HEK293 (cell line): ENCODE measurements around the gene LRCH1.

Source experiments
- CTCF ChIA-PET: fragments of 350-600 bp; formaldehyde crosslinking; extraction: SDS; loops from one replicate; lab custom pipeline; 2021; ENCODE audit warnings: antibody characterized with exemption; lab: Yijun Ruan, JAX
- POLR2A ChIA-PET: fragments of 300-600 bp; formaldehyde crosslinking; extraction: SDS; loops from one replicate; lab custom pipeline; 2020; ENCODE audit warnings: antibody characterized with exemption, inconsistent platforms; lab: Yijun Ruan, JAX
- H3K27ac ChIP-seq: fragments of 200-500 bp; sonication (Bioruptor generic); 2 replicates; pipeline ENCODE4 v1.5.1; 2014; ENCODE audit warnings: low read depth, low read length, control low read depth, inconsistent platforms; ENCODE audit errors: extremely low read depth
- H3K36me3 ChIP-seq, 2 experiments: fragments of 200-500 bp in 1 of 2; sonication (Bioruptor generic) in 1 of 2; 1 replicate in 1 of 2; 2 replicates in 1 of 2; pipeline ENCODE4 v1.5.1; 2014 to 2017; ENCODE audit warnings: inconsistent platforms in 2 of 2, low read length in 2 of 2; ENCODE audit not compliant: control insufficient read depth in 2 of 2, insufficient read depth in 1 of 2
- H3K4me1 ChIP-seq: fragments of 200-500 bp; sonication (Bioruptor generic); 2 replicates; pipeline ENCODE4 v1.5.1; 2014; ENCODE audit warnings: mild to moderate bottlenecking, low read length, inconsistent platforms; ENCODE audit not compliant: control insufficient read depth, insufficient read depth
- H3K4me3 ChIP-seq: 2 replicates; pipeline ENCODE4 v1.5.1; 2011; ENCODE audit warnings: low read depth, mild to moderate bottlenecking, control low read depth, low read length, moderate library complexity
- H3K9me3 ChIP-seq: fragments of 200-500 bp; sonication (Bioruptor generic); 2 replicates; pipeline ENCODE4 v1.5.1; 2014; ENCODE audit warnings: low read depth, low read length, inconsistent platforms; ENCODE audit not compliant: control insufficient read depth, insufficient read depth
- GFI1B ChIP-seq: fragments of 450-650 bp; formaldehyde crosslinking; IDR thresholded peaks from 2 replicates; pipeline ENCODE4 v1.5.1; 2016; ENCODE audit warnings: missing biosample characterization, missing genetic modification characterization
- GLI2 ChIP-seq: fragments of 450-650 bp; formaldehyde crosslinking; IDR thresholded peaks from 2 replicates; pipeline ENCODE4; 2017; ENCODE audit warnings: missing biosample characterization, missing genetic modification characterization, low read depth, borderline replicate concordance
- KLF16 ChIP-seq: fragments of 450-650 bp; formaldehyde crosslinking; IDR thresholded peaks from 2 replicates; pipeline ENCODE4 v1.5.1; 2017; ENCODE audit warnings: missing biosample characterization, missing genetic modification characterization
- MYNN ChIP-seq: fragments of 450-650 bp; formaldehyde crosslinking; IDR thresholded peaks from 2 replicates; pipeline ENCODE4 v1.5.1; 2016; ENCODE audit warnings: missing biosample characterization, missing genetic modification characterization, borderline replicate concordance
- MZF1 ChIP-seq: fragments of 450-650 bp; formaldehyde crosslinking; IDR thresholded peaks from 2 replicates; pipeline ENCODE4 v1.5.1; 2017; ENCODE audit warnings: missing biosample characterization, missing genetic modification characterization, borderline replicate concordance
- OVOL3 ChIP-seq: fragments of 450-650 bp; formaldehyde crosslinking; IDR thresholded peaks from 2 replicates; pipeline ENCODE4 v1.5.1; 2016; ENCODE audit warnings: missing biosample characterization, missing genetic modification characterization
- SCRT1 ChIP-seq: fragments of 450-650 bp; formaldehyde crosslinking; IDR thresholded peaks from 2 replicates; pipeline ENCODE4 v1.5.1; 2016; ENCODE audit warnings: missing biosample characterization, missing genetic modification characterization, borderline replicate concordance
- SETDB1 ChIP-seq: IDR thresholded peaks from one replicate; pipeline ENCODE4 v1.6.1; 2017; ENCODE audit warnings: mild to moderate bottlenecking, low read length, moderate library complexity, mixed read lengths; ENCODE audit not compliant: insufficient read length
- ZBTB21 ChIP-seq: fragments of 450-650 bp; formaldehyde crosslinking; IDR thresholded peaks from 2 replicates; pipeline ENCODE4 v1.5.1; 2017; ENCODE audit warnings: missing biosample characterization, missing genetic modification characterization
- ZIC2 ChIP-seq: fragments of 450-650 bp; formaldehyde crosslinking; IDR thresholded peaks from 2 replicates; pipeline ENCODE4 v1.5.1; 2016; ENCODE audit warnings: missing biosample characterization, missing genetic modification characterization
- ZNF23 ChIP-seq: fragments of 450-650 bp; formaldehyde crosslinking; IDR thresholded peaks from 2 replicates; pipeline ENCODE4 v1.5.1; 2016; ENCODE audit warnings: missing biosample characterization, missing genetic modification characterization, borderline replicate concordance
- ZNF302 ChIP-seq: fragments of 450-650 bp; formaldehyde crosslinking; IDR thresholded peaks from 2 replicates; pipeline ENCODE4 v1.5.1; 2016; ENCODE audit warnings: missing biosample characterization, missing genetic modification characterization, low read depth
- ZNF335 ChIP-seq: fragments of 450-650 bp; formaldehyde crosslinking; conservative IDR thresholded peaks from 2 replicates; pipeline ENCODE4 v1.5.1; 2016; ENCODE audit warnings: missing biosample characterization, missing genetic modification characterization
- ZNF350 ChIP-seq: fragments of 450-650 bp; formaldehyde crosslinking; IDR thresholded peaks from 2 replicates; pipeline ENCODE4 v1.5.0; 2017; ENCODE audit warnings: missing biosample characterization, mild to moderate bottlenecking, missing genetic modification characterization
- ZNF37A ChIP-seq: fragments of 450-650 bp; IDR thresholded peaks from 2 replicates; pipeline ENCODE4 v1.5.1; 2018; ENCODE audit warnings: missing biosample characterization, missing genetic modification characterization
- ZNF514 ChIP-seq: fragments of 450-650 bp; formaldehyde crosslinking; IDR thresholded peaks from 2 replicates; pipeline ENCODE4 v1.5.1; 2016; ENCODE audit warnings: missing biosample characterization, missing genetic modification characterization
- ZNF549 ChIP-seq: fragments of 450-650 bp; IDR thresholded peaks from 2 replicates; pipeline ENCODE4 v1.5.1; 2018; ENCODE audit warnings: missing biosample characterization, missing genetic modification characterization, mild to moderate bottlenecking, inconsistent platforms, moderate library complexity
- ZNF610 ChIP-seq: fragments of 450-650 bp; formaldehyde crosslinking; IDR thresholded peaks from 2 replicates; pipeline ENCODE4 v1.5.1; 2016; ENCODE audit warnings: missing biosample characterization, missing genetic modification characterization, borderline replicate concordance
- ZNF701 ChIP-seq: fragments of 450-650 bp; formaldehyde crosslinking; IDR thresholded peaks from 2 replicates; pipeline ENCODE4 v1.5.1; 2016; ENCODE audit warnings: missing biosample characterization, missing genetic modification characterization
- TF ChIP-seq, protein P1 (sequence below): fragments of 450-650 bp; formaldehyde crosslinking; IDR thresholded peaks from 2 replicates; pipeline ENCODE4 v1.5.1; 2016; ENCODE audit warnings: missing biosample characterization, missing genetic modification characterization
- TF ChIP-seq, protein P2 (sequence below): fragments of 450-650 bp; formaldehyde crosslinking; IDR thresholded peaks from 2 replicates; pipeline ENCODE4 v1.5.1; 2016; ENCODE audit warnings: missing biosample characterization, missing genetic modification characterization
- TF ChIP-seq, protein P3 (sequence below): fragments of 450-650 bp; formaldehyde crosslinking; IDR thresholded peaks from 2 replicates; pipeline ENCODE4 v1.5.1; 2017; ENCODE audit warnings: missing biosample characterization, missing genetic modification characterization
- TF ChIP-seq, protein P4 (sequence below): fragments of 450-650 bp; formaldehyde crosslinking; IDR thresholded peaks from 2 replicates; pipeline ENCODE4 v1.5.1; 2017; ENCODE audit warnings: missing biosample characterization, mild to moderate bottlenecking, missing genetic modification characterization, moderate library complexity
- TF ChIP-seq, protein P5 (sequence below): fragments of 450-650 bp; formaldehyde crosslinking; IDR thresholded peaks from 2 replicates; pipeline ENCODE4 v1.5.1; 2017; ENCODE audit warnings: missing biosample characterization, missing genetic modification characterization
- TF ChIP-seq, protein P6 (sequence below): fragments of 450-650 bp; formaldehyde crosslinking; IDR thresholded peaks from 2 replicates; pipeline ENCODE4 v1.5.1; 2016; ENCODE audit warnings: missing biosample characterization, missing genetic modification characterization

LRCH1 gene

DNA sequence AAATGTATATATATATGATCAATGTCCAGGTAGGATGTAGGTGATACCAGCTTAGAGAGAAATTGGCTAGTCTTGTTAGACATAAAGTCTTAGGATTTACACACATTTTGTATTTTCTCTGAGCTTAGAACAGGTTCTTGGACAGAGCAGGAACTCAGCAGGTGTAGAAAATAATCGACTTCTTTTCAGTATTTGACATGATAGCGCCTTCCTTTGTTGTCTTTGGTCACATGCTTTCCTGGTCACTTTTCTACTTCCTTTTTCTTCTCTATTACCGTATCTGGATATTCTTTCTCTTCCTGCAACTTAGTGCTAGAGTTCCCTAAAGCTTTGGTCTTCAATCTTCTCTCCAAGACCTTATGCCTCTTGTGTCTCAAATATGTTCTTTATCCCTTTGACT lies 107.4 kb downstream of the LRCH1 start (continued):
- TF ChIP-seq, protein P1, sequence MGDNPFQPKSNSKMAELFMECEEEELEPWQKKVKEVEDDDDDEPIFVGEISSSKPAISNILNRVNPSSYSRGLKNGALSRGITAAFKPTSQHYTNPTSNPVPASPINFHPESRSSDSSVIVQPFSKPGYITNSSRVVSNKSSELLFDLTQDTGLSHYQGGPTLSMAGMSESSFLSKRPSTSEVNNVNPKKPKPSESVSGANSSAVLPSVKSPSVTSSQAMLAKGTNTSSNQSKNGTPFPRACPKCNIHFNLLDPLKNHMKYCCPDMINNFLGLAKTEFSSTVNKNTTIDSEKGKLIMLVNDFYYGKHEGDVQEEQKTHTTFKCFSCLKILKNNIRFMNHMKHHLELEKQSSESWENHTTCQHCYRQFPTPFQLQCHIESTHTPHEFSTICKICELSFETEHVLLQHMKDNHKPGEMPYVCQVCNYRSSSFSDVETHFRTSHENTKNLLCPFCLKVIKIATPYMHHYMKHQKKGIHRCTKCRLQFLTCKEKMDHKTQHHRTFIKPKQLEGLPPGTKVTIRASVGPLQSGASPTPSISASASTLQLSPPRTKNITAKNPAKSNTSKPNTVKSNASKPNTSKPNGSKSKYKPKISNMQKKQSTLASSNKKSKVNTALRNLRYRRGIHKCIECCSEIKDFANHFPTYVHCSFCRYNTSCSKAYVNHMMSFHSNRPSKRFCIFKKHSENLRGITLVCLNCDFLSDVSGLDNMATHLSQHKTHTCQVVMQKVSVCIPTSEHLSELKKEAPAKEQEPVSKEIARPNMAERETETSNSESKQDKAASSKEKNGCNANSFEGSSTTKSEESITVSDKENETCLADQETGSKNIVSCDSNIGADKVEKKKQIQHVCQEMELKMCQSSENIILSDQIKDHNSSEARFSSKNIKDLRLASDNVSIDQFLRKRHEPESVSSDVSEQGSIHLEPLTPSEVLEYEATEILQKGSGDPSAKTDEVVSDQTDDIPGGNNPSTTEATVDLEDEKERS, result no peak
- TF ChIP-seq OVOL3, result no peak
- TF ChIP-seq GFI1B (tag by site-specific recombination), result no peak
- no peak for TF ChIP-seq ZNF23
- TF ChIP-seq, protein P2, sequence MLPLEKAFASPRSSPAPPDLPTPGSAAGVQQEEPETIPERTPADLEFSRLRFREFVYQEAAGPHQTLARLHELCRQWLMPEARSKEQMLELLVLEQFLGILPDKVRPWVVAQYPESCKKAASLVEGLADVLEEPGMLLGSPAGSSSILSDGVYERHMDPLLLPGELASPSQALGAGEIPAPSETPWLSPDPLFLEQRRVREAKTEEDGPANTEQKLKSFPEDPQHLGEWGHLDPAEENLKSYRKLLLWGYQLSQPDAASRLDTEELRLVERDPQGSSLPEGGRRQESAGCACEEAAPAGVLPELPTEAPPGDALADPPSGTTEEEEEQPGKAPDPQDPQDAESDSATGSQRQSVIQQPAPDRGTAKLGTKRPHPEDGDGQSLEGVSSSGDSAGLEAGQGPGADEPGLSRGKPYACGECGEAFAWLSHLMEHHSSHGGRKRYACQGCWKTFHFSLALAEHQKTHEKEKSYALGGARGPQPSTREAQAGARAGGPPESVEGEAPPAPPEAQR (tag by site-specific recombination), result no peak
- no peak for TF ChIP-seq ZNF514 (tag by site-specific recombination)
- no peak for TF ChIP-seq GLI2 (tag by site-specific recombination)
- TF ChIP-seq KLF16 (tag by site-specific recombination), result no peak
- no peak for TF ChIP-seq MZF1 (tag by site-specific recombination)
- TF ChIP-seq, protein P3, sequence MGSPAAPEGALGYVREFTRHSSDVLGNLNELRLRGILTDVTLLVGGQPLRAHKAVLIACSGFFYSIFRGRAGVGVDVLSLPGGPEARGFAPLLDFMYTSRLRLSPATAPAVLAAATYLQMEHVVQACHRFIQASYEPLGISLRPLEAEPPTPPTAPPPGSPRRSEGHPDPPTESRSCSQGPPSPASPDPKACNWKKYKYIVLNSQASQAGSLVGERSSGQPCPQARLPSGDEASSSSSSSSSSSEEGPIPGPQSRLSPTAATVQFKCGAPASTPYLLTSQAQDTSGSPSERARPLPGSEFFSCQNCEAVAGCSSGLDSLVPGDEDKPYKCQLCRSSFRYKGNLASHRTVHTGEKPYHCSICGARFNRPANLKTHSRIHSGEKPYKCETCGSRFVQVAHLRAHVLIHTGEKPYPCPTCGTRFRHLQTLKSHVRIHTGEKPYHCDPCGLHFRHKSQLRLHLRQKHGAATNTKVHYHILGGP (tag by site-specific recombination), result no peak
- TF ChIP-seq ZIC2 (tag by site-specific recombination), result no peak
- no peak for TF ChIP-seq ZNF335 (tag by site-specific recombination)

DNA sequence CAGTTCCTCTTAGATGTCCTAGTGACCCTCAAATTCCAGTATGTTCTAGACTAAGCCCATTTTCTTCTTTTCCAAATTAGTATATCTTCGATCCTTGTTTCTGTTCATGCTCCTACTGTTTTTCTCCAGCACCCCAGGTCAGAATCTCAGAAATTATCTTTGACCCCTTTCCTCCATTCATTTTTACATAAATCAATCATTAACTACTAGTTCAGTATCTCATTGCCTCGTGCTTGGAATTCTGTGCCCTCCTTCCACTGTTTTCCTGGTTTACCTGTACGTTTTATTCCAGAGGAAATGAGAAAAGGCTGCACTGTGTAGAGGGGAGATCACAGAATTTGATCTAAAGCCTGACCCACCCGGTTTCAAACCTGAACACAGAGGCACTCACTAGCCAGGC lies 107.9 kb downstream of the LRCH1 start:
- Histone ChIP-seq H3K27ac (no peak overlapping the region), H3K9me3 (no peaks in the 10 kb centered on the region), H3K4me3 (no peak overlapping the region), H3K4me1 (peaks cover 9% of the 10 kb centered on the region), H3K36me3 (no peaks in the 10 kb centered on the region)
- CTCF ChIA-PET, result no interaction called here
- POLR2A ChIA-PET, result no interaction called here
- TF ChIP-seq GLI2 (tag by site-specific recombination) (no peak), ZNF701 (tag by site-specific recombination) (no peak), ZBTB21 (tag by site-specific recombination) (no peak), ZNF37A (no peak), SCRT1 (no peak), MYNN (tag by site-specific recombination) (no peak), SETDB1 (no peak), ZNF350 (no peak), ZIC2 (tag by site-specific recombination) (no peak), ZNF302 (tag by site-specific recombination) (no peak), ZNF610 (no peak), ZNF549 (tag by site-specific recombination) (no peak)
- TF ChIP-seq, protein P2 (tag by site-specific recombination), result no peak
- TF ChIP-seq, protein P4, sequence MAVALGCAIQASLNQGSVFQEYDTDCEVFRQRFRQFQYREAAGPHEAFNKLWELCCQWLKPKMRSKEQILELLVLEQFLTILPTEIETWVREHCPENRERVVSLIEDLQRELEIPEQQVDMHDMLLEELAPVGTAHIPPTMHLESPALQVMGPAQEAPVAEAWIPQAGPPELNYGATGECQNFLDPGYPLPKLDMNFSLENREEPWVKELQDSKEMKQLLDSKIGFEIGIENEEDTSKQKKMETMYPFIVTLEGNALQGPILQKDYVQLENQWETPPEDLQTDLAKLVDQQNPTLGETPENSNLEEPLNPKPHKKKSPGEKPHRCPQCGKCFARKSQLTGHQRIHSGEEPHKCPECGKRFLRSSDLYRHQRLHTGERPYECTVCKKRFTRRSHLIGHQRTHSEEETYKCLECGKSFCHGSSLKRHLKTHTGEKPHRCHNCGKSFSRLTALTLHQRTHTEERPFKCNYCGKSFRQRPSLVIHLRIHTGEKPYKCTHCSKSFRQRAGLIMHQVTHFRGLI (tag by site-specific recombination), result no peak
- TF ChIP-seq, protein P5, sequence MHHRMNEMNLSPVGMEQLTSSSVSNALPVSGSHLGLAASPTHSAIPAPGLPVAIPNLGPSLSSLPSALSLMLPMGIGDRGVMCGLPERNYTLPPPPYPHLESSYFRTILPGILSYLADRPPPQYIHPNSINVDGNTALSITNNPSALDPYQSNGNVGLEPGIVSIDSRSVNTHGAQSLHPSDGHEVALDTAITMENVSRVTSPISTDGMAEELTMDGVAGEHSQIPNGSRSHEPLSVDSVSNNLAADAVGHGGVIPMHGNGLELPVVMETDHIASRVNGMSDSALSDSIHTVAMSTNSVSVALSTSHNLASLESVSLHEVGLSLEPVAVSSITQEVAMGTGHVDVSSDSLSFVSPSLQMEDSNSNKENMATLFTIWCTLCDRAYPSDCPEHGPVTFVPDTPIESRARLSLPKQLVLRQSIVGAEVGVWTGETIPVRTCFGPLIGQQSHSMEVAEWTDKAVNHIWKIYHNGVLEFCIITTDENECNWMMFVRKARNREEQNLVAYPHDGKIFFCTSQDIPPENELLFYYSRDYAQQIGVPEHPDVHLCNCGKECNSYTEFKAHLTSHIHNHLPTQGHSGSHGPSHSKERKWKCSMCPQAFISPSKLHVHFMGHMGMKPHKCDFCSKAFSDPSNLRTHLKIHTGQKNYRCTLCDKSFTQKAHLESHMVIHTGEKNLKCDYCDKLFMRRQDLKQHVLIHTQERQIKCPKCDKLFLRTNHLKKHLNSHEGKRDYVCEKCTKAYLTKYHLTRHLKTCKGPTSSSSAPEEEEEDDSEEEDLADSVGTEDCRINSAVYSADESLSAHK, result no peak
- TF ChIP-seq, protein P6, sequence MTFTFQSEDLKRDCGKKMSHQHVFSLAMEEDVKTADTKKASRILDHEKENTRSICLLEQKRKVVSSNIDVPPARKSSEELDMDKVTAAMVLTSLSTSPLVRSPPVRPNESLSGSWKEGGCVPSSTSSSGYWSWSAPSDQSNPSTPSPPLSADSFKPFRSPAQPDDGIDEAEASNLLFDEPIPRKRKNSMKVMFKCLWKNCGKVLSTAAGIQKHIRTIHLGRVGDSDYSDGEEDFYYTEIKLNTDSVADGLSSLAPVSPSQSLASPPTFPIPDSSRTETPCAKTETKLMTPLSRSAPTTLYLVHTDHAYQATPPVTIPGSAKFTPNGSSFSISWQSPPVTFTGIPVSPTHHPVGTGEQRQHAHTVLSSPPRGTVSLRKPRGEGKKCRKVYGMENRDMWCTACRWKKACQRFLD (tag by site-specific recombination), result no peak
